ENCODE data around the gene NHSL2. TPM values are rescaled to one million over a fixed set of nuclear protein-coding genes. Genes with fewer than 3 reads are reported as not detected.

NHSL2 gene
- total RNA-seq, 1 donor from 2014 or later, result 13.3 TPM

DNA sequence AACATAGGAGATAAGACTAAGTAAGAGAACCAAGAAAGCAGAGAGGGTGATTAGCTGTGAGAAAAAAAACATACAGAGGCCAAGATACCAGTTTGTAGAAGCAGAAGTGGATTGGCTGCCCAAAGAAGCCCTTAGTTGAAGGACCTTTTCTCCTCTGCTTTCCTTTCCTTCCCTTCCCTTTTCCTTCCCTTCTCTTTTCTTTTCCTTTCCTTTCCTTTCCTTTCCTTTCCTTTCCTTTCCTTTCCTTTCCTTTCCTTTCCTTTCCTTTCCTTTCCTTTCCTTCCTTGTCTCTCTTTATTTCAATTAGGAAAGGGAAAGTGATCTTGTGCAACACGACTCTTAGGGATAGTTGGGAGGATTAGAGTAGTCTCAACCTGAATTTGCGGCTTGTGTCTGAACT is 128.2 kb downstream of the NHSL2 start:
- no peak for DNase-seq (ENCODE audit: low spot score)

DNA sequence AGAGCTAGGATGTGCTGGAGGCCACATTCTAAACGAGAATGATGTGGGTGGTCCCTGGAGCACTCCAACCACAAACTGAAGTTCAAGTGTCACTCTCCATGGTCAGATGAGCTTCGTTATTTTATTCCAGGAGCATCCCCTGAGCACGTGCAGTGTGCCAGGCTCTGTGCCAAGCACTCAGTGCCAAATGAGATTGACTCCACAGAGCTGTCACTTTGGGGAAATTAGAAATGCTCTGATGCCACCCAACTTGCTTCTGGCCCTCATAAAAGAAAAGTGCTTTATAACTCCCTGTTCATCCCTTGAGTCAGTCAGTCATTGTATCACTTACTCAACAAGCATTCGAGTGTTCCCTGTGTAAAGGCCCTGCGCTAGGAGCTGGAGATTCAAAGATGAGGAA is 129.9 kb downstream of the NHSL2 start:
- DNase-seq (ENCODE audit: low spot score), result peak; percentile 24

DNA sequence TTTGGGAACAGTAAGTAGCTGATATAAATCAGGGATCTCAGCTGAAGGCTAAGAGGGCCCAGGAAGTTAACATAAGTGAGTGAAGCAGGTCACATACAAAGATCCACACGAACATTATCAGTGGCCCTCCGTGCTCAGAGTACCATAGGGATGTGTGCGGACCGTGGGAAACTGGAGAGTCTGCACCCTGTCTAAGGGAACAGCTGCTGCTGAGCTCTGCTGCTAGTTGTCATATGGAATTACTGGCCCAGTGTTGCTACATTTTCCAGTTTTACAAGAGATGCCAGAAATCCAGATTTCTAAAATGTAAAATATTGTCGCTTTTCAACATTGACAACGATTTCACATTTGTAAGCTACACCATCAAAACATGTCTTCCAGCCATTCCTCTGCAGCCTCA is 130.5 kb downstream of the NHSL2 start:
- peak; percentile 4 for DNase-seq (ENCODE audit: low spot score)

DNA sequence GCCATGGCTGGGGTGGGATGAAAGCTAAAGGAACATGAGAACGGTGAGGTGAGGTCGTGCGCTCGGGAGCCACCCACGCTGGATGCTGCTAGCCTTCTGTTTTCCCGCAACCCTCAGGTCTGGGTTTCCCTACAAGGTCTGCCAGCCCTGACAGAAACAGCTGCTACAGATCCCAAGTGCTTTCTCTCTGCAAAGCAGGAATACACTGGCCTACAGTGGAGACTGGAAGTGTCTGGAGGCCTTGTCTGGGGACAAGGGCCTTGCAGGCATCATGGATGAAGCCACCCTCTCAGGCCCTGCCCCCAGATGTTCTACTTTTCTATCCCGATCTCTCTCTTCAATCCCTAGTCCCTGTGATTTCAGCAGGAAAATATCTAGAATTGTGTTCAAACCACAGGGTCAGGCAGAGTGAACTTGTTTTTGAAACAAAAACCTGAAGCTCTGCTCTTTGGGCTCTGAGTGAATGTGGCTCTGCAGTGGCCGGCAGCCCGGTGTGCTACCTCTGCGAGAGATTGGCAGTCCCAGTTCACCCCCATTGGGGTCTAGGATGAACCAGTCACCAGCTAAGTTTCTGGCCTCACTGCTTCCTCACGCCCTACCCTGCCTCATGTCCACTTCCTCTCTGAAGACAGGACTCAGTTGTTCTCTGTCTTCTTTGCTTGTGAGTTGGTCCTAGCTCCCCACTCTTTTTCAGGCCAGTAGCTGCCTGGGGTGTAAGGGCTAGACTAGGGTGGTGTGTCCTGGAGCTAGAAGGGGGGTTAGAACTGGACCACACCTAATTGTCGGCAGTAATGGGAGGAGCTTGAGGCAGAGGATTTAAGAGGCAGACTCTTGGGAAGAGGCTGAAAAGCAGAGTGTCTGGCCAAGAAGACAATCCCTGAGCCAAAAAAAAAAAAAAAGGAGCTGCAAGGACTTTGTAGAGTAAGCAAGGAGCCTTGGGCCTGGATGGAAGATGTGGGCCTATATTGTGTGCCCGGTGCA is 131.5 kb downstream of the NHSL2 start:
- DNase-seq (ENCODE audit: low spot score), result peak; percentile 72

DNA sequence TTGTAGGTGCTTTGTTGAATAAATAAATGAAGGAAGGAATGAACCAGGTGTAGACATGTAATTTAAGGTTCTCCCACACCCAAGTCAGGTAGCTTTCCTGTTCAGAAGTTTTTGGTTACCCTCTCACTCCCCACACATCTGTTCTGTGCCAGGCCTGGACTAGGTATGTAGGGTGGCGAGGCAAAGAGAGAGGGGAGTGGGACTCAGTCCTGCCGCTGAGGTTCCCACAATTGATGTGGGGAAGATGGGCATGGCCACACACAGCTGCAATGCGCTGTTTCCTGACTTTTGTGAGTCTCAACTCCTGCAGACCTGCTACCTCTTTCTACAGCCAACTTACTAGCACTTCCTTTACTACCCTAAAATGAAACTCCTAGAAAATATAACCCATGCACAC is 132.2 kb downstream of the NHSL2 start:
- peak; percentile 55 for DNase-seq (ENCODE audit: low spot score)

DNA sequence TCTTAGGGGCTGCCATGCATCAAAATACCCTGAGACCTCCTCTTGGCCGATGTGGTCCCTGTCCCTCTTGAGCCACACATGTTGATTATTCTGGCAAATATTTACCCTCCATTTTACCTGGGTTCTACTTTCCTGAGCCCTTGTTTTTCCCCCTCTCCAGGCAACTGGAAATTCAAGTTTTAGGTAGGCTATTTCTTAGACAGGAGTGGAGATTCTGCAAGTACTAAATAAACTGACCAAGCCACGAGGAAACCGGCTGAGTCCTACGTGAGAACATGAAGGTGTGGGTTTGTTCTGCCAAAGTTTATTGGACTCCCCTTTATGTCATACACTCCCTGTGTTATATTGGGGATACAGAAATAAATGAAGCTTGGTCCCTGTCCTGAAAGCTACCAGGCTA is 133.0 kb downstream of the NHSL2 start:
- DNase-seq (ENCODE audit: low spot score), result peak; percentile 33

DNA sequence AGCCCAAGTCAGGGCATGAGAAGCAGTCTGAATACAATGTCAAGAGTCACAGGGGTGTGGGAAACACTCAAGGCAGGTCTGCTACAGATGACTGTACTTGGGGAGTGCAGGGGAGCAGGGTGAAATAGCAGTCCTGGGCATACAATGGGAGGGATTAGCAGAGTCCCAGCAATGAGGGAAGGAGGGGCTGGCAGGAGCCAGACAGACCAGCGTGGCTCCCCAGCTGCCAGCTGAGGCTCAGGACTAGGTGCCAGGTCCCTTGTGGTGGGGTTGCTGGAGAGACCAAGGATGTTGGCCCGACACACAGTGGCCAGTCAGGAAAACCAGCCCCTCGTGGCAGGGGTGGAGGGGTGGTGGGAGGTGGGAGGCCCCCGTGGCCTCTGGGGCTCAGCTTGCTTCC is 134.5 kb downstream of the NHSL2 start:
- DNase-seq (ENCODE audit: low spot score), result peak; percentile 67

DNA sequence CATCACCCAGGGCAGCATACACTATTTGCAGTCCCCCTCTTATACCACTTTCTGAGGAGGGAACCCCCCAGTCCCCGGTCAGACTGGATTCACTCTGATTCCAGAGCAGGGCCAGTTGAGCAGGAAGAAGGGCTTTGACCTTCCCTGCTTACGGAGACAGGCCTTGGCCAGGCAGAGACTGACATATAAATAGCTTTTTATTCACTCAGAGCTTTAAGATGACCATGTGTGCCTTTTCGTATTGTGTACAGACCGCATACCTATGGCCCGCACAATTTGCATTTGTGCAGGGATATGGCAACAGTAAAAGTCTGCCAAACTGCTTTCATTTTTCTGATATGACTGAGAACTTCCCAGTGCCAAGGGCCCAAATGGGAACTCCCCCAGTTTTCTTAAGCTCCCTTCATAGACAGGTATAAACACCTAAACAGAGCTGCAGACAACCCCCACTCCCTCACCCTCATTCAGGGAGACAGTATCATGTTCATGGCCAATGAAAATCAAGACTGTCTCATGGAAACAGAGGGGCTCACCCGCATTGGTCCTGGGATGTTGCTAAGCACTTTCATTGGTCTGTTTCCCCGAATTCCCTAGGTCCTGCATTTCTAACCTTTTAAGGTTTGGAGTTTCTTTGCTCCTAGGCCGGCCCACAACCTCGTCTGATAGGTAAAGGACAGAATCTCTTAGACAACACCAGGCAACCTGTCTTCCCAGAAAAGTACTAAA is 135.1 kb downstream of the NHSL2 start:
- peak; percentile 22 for DNase-seq (ENCODE audit: low spot score)

DNA sequence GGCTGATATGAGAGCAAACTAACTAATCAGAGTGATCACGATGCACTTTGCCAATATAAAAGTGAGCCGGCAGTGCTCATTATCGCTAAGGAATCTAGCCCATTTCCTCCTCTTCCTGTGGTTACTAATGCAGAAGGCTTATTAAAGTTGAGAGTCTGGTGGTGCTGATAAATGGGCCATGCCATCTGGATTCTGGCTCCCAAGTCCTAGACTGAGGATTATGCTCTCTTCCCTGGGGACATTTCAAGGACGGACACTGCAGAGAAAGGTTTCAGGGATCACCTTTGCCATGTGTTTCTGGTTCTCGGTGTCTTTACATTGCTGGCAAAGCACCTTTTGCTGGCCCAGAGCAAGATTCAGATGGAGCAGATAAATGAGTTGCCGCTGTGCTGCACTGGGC is 135.8 kb downstream of the NHSL2 start:
- no peak for DNase-seq (ENCODE audit: low spot score)

DNA sequence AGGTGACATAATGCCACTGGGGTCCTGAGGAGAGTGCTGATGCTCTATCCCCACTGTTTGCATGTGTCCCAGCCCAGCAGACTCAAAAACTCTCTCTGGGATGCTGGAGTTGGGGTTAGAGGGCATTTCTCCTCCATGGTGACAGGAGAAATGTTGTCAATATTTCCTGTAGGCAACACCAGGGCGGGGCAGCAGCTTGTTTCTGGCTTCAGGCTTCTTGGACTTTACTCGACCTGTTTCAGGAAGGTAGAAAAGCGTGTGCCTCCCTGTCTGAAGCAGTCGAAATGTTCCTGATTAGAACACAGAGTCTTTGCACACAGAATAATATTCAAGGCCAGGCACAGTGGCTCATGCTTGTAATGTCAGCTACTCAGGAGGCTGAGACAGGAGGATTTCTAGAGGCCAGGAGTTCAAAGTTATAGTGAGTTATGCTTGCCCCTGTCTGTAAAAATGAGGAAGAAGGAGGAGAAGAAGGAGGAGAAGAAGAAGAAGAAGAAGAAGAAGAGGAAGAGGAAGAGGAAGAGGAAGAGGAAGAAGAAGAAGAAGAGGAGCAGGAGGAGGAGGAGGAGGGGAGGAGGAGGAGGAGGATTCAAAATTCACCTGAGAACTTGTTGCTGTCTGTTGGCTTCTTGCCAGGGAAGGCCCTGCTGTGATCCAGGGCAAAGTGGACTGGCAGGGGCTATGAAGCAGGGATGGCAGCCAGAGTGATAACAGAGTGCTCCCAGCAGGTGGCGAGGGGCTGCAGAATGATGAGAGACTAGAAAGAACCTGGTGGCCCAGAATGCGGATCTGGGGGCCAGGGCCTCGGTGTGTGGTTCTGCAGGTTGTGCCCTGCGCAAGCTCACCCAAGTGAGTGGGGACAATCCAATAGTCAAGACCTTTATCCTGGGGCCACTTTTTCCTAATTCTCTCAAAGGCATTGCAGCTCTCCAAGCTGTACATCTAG is 138.1 kb downstream of the NHSL2 start:
- peak; percentile 77 for DNase-seq (ENCODE audit: low spot score)

DNA sequence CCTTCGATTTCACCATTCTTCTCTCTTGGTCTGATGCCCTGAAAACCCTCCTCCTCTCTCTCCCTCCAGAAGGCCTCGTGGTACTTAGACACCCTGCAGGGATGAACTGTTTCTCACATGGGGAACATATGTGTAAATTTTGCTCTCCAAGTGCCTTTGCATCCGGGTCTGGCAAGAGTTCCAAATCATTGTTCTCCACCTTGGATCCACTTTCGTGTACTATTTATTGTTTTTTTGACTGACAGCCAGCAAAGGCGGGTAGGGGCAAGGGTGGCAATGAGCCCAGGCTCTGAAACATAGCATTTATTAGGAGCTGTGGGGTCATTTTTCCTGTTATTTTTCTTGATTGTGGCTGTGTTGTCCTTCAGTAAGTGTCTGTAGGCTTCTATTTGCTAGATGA is 139.4 kb downstream of the NHSL2 start:
- DNase-seq (ENCODE audit: low spot score), result no peak

DNA sequence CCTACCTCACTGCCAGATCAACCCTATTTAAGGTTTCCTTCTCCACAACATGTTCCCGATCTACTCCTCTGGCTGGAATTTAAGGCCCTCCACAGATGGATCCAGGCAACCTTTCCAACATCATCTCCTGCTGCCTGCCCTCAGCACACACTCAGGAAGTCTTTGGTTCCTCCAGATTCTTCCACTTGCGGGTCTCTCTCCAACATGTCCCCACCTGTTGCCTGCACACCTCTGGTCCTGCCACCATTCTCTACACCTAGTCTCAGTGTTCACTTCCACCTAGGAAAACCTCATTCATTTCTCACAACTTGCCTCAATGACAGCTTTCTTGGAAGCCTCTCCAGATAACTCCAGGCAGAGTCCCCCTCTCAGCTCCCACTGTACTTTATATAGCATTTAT is 140.9 kb downstream of the NHSL2 start:
- DNase-seq (ENCODE audit: low spot score), result no peak

DNA sequence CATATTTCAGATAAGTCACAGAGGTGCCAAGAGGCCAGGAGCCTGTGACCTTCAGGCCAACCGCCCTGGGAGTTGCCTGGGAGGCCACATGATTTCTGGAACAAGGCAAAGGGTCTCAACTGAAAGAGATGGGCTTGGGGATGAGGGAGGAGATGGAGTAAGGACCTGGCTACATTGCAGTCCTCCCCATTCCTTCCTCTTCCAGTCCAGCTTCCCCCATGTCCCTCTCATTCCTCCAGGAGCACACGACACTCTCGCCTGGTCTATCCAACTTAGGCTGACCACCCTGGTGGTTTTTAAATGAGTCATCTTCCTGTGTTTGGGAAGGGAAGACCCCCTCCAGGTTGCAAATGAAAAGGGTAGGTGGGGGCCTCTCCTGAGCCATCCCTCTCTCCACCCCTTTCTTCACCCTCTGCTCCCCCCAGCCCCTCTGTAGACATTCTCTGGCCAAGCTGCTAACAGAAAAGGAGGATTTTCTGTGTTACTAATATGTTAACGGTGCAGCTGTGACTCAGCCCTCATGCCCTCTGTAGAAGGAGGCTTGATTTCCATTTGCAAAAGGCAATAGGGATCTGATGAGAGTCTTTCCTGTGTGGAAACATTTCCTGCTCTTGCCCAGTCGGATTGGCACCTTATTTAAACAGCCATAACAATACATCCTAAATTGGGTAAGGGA is 141.9 kb downstream of the NHSL2 start:
- DNase-seq (ENCODE audit: low spot score), result no peak

DNA sequence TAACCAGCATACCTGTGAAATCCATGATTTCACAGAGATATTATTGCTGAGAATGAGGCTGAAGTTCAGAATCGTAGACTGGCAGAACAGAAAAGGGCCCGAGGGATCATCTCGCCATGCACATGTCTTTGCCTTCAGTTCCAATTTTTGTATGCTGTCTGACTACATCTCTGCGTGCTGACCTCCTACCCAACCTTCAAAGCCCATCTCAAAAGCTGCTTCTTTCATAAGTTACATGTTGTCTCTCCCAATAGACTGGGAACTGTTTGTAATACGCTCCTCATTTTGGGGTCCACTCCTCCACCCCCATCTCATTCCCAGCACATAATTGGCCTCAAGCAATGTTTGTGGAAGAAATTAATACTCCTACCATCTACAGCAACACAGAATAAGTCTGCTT is 142.9 kb downstream of the NHSL2 start:
- DNase-seq (ENCODE audit: low spot score), result no peak

DNA sequence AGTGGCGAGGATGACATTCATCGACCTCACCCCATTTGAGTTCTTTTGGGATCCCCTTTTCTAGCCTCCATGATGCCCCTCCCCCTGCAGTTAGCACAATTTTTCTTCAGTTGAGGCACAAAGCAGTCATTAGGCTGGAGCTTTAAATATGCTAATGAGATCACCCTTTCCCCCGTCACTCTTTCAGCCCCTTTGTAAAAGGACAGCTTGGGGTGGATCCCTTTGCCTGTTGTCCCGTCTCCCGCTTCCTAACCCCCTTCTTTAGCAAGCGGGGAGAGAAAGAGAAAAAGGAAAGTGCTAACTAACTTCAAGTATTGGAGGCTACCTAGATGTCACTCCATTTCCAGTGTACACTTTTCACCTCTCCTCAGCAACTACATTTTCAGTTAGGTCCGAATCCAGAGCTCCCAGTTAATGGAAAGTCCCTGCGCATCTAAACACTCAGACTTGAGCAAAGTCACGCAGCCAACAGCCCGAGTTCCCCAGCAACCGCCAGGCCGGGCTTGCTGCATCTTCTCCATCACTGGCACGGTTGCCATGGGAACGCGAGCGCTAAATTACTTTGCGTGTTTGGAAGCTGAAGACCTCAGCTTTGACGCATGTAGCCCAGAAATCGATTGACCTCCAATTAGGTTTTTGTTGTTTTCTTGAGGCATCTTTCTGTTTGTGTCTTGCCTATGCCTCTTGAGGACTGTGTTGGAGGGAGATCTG is 144.3 kb downstream of the NHSL2 start:
- DNase-seq (ENCODE audit: low spot score), result no peak

DNA sequence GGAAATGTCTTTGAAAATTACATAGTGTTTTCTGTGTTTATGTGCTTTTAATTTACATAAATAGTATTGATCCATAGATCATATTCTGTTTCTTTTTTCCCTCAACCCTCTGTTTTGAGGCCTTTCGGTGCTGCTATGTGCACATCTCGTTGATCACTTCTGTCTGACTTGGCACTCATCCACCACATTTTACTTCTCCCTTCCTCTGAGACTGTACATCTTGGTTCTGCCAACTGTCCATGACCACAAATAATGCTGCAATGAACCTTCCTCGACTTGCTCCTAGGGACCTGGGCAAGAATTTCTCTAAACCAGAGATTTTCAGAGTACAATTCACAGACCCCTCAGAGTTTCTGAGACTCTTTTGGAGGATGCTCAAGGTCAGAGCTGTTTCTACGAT is 146.7 kb downstream of the NHSL2 start:
- DNase-seq (ENCODE audit: low spot score), result no peak

DNA sequence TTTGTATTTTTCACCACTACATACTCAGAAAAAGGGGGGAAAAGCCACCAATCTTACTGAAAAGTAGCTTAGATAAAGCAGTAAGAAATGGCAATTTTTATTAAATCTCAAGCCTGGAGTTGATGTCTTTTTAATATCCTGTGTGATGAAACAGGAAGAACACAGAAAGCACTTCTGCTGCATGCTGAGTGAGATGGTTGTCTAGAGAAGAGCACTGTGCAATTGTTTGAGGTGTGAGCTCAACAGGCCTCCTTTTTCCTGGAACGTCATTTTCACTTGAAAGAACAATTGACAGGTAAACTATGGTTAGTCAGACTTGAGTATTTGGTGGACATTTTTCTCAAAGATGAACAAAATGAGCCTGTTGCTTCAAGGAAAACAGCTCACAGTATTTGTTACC is 147.2 kb downstream of the NHSL2 start:
- no peak for DNase-seq (ENCODE audit: low spot score)

DNA sequence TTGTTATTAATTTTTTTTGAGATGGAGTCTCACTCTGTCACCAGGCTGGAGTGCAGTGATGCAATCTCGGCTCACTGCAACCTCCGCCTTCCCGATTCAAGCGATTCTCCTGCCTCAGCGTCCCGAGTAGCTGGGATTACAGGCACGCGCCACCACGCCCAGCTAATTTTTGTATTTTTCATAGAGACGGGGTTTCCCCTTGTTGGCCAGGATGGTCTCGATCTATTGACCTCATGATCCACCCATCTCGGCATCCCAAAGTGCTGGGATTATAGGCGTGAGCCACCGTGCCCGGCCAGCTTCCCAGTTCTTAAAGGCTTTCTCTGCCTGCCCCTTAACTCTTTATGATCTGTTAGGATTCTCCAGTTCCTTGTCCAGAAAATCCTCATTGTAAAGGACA is 147.7 kb downstream of the NHSL2 start:
- peak; percentile 68 for DNase-seq (ENCODE audit: low spot score)

DNA sequence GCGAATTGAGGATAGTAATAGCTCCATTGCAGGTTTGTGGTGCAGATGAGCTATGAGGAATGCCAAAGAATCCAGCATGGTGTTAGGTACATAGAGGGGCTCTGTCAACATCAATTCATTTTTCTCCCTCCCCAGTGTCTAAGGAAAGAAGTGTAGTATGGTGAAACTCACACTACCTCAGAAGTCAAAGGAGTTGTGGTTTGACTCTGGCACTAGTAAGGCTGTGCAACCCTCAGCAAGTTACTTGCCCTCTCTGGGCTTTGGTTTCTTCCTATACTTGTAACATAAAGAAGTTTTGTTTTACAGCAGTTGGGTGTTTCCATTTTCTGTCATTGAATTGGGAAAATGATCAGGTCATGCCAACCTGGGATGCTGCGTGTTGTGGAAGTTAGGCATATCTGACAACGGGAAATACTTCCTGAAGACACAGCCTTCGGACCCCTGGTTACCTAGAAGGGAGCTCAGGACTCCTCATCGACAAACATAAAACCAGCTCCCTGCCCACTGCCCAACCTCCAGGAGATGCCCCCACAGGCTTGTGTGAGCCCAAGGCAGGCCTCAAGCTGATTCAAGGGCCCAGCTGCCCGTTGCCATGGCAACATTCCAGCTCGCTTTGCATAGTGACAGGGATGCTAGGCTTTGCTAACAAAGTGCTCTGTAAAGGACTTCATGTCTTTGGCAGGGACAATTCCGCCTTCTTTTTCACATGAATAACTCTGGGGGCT is 149.7 kb downstream of the NHSL2 start:
- peak; percentile 30 for DNase-seq (ENCODE audit: low spot score)
